HG03521 (cell line): ENCODE data around the gene AUTS2.

Experiments used
- ATAC-seq: cut with Tn5 transposase; IDR thresholded peaks from one replicate; pipeline ENCODE4 v1.9.1; 2021; ENCODE audit warnings: mild to moderate bottlenecking, moderate library complexity; ENCODE audit not compliant: unreplicated experiment

Gene AUTS2

DNA sequence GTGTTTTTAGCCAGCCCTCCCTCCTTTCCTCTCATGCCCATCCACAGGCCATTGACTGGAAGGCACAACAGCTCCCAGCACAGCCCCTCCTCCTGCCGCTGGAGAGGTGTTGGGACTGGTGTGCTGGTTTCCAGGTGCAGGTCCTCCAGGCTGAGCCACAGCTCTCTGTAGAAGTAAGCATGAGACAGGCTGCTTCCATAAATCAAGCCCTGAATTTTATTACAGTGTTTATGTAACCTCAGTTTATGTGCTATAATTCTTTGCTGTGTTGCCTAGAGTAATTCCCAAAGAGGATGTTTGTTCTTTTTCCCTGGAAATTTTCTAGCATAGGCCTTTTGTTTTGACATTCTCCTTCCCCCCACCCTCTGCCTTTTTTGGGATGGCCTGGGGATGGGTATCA lies 445.8 kb downstream of the AUTS2 start:
- ATAC-seq: no peak

GRCh38 chr7:70044525-70044924 lies 446.2 kb downstream of the AUTS2 start:
- ATAC-seq: no peak

GRCh38 chr7:70044981-70045380 lies 446.7 kb downstream of the AUTS2 start:
- no peak for ATAC-seq

DNA sequence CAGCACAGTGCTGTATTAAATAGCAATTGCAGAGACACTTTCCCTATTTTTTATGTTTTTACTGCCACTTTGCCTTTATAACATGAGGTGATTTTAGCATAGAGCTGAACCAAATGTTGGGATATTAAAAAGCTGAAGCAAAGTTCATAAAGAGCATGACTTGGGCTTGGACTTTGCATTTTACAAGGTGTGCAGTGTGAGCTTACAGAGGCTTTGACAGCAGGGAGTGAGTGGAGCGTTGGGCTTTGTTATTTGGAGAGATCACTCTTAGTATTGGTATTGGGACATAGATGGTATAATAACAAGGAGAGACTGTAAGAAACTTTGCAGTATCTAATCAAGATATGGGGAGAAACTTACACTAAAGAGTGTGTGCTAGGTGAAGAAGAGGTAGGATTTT lies 449.1 kb downstream of the AUTS2 start:
- ATAC-seq: no peak

- no peak for ATAC-seq
Observed at GRCh38 chr7:70047891-70048448, 449.7 kb downstream of the AUTS2 start.

- no peak for ATAC-seq
Observed at GRCh38 chr7:70051726-70052125, 453.5 kb downstream of the AUTS2 start.

- ATAC-seq: no peak
Observed at GRCh38 chr7:70052691-70053090, 454.4 kb downstream of the AUTS2 start.

DNA sequence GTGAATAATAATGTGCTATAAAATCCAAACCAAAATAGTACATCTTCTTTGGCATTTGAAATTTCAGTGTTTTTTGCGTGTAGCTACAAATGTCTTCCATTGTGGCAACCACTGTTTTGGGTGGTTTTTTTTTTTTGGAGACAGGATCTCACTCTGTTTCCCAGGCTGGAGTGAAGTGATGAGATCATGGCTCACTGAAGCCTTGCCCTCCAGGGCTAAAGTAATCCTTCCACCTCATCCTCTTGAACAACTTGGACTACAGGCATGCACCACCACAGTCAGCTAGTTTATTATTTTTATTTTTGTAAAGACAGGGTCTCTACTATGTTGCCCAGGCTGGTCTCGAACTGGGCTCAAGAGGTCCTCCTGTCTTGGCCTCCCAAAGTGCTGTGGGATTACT lies 455.1 kb downstream of the AUTS2 start:
- no peak for ATAC-seq

DNA sequence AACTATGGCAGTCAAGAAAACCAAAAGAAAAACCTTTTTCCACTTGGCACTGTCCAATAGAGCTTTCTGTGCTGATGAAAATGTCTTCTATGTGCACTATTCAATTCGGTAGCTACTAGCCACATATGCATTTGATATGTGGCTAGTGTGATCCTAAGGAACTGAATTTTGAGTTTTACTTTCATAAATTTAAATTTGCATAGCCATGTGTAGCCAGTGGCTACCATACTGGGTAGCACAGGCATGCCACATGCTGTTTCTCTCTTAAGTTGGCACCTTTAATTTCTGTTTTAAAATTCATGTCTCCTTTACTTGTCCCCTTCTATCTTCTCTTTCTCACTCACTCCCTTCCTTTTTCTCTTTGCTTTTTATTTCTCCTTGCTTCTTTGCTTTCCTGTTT lies 455.7 kb downstream of the AUTS2 start:
- ATAC-seq: no peak

GRCh38 chr7:70056363-70056762 lies 458.1 kb downstream of the AUTS2 start:
- no peak for ATAC-seq

DNA sequence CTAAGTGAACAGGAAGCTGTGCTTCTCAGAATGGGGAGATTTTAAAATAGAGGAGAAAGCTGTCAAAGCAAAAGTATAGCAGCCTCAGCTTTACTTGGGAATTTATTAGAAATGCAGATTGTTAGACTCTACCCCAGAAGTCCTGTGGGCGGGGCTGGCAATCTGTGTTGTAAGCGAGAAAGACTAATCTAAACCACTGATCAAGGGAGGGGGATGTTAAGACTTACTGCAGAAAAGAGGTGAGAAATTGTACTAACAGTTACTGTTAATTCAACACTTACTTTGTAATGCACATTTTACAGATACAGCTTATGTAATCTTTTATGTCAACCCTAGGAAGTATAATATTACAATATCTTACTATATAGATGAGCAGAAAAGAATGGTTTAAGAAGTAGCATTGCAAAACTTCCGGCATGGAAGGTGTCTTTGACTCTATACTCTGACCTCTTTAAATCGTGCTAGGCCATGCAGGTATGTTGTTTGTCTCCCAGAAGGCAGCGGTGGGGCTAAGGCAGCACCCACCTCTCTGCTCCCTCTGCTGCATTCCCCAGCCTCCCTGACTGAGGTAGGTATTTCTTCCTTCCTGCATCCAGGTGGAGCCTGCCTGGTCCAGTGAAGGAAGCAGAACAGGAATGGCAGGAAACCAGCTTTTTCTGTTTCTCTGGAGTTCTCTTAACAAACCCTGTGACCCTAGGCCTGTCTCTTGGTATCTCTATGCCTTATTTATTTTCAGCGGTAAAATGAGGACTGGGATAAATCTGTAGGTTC lies 462.2 kb downstream of the AUTS2 start:
- ATAC-seq: no peak

GRCh38 chr7:70063371-70063770 lies 465.1 kb downstream of the AUTS2 start:
- no peak for ATAC-seq

DNA sequence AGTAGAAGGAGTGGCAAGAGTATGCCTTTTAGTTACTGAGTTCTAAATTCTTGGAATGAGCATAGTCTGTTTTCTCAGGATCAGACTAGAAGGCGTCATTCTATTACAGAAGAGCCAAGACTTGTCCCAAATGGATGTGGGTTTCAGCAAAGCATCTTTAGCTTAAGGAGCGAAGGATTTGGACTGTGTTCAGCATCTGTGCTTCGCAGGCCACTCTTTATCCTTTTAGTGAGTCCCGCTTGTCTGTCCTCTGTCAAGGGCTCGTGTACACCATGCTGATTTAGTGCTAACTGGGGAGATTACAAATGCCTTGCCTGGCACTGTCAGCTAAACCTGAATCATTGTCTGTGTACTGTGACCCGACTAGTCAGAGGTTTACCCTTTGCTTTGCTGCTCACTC lies 465.7 kb downstream of the AUTS2 start:
- ATAC-seq: no peak

GRCh38 chr7:70066844-70067243 lies 468.6 kb downstream of the AUTS2 start:
- no peak for ATAC-seq

- ATAC-seq: no peak
Observed at GRCh38 chr7:70068531-70068930, 470.3 kb downstream of the AUTS2 start.

GRCh38 chr7:70069977-70070376 lies 471.7 kb downstream of the AUTS2 start:
- ATAC-seq: no peak

- no peak for ATAC-seq
Observed at GRCh38 chr7:70071766-70072165, 473.5 kb downstream of the AUTS2 start.

GRCh38 chr7:70072220-70072619 lies 473.9 kb downstream of the AUTS2 start:
- no peak for ATAC-seq

DNA sequence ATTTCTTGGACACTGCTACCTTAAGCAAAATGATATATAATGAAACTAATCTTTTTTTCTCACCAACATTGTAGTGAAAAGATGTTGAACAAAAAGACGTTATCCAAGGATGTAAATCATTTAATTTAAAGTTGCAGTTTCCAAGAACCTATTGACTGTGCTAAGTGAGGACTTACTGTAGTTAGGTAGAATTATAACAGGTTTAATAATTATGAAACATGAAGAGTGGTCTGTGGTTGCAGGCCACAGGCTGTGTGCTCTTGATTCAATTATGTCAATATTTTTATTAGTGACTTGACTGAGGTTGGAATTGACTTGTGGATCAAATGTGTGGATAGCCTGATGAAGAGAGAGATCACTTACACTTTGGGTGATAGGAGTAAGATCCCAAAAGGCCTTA lies 478.1 kb downstream of the AUTS2 start:
- no peak for ATAC-seq

DNA sequence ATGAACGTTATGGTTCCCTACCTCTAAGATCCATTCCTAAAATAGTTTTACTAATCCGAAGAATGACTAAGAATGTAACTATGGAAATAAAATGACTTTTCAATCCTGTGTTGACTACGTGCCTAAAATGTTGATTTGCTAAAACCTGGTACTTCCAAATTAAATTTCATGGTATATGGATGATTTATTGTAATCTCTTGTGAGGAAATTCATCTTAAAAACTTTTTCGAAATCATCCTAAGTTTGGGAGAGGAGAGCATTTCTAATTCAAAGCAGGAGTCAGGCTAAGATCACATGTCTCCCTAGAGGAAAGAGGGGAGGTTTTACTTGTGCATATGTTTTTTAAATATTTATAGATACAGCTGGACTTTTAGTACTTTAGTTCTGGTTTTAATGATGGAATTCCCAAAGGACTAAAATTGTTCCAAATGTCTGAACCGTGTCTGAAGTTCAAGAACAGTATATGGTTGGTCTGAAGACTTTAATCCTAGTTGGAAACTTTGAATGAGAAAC lies 483.9 kb downstream of the AUTS2 start:
- no peak for ATAC-seq

- no peak for ATAC-seq
Observed at GRCh38 chr7:70091362-70091761, 493.1 kb downstream of the AUTS2 start.

- ATAC-seq: no peak
Observed at GRCh38 chr7:70092314-70093204, 494.3 kb downstream of the AUTS2 start.
